GM19328 (cell line): Measurements from ENCODE around the gene DYNLT2B.
"Not testable (repeated sequence)": the region's sequence is repeated elsewhere in the genome, so short reads cannot be mapped to it uniquely, and the experiment has no call there.

Experiments used
- ATAC-seq: cut with Tn5 transposase; IDR thresholded peaks from one replicate; pipeline ENCODE4 v1.9.1; 2021; ENCODE audit warnings: mild to moderate bottlenecking, moderate library complexity; ENCODE audit not compliant: unreplicated experiment

Gene DYNLT2B

DNA sequence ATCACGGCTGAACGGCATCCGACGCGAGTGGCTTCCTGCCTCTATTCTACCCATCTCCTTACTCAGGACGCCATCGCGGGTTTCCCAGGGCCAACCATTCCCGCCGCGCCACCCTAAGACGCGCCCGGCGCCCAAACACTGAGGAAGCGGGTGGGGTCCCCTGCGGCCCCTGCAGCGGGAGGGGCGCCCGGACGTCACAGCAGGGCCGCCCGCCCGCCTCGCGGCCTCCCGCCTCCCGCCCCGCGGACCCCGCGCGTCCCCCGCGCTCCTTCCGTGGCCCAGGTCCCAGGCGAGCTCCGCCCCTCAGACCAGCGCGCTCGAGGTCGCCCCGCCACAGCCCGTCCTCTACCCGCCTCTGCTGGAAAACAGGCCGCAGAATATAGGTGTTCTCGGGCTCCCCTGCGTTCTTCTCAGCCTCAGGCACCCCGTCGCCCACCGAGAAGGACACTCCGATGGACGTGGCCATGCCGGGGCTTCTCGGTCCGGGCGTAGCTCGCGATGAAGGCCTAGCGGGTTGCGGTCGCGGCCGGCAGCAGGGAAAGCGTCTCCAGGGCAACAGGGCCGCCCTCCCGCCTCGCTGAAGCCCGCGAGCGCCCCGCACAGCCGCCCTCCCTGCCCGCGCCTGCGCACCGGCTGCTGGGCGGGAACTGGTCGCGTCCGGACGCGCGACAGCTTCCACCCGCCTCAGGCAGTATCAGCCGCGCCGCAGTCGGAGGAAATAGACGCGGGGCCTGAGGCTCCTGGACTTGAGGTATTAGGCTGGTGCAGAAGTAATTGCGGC, at the start of gene DYNLT2B:
TSS of gene DYNLT2B (minus strand) at position 554 of the 781 bp plus-strand sequence. CDS start at position 466, 88 bp downstream.
- peak; percentile 82 for ATAC-seq

- ATAC-seq, result no peak
Observed at GRCh38 chr3:196365736-196366135, 47.7 kb upstream of the DYNLT2B start.

DNA sequence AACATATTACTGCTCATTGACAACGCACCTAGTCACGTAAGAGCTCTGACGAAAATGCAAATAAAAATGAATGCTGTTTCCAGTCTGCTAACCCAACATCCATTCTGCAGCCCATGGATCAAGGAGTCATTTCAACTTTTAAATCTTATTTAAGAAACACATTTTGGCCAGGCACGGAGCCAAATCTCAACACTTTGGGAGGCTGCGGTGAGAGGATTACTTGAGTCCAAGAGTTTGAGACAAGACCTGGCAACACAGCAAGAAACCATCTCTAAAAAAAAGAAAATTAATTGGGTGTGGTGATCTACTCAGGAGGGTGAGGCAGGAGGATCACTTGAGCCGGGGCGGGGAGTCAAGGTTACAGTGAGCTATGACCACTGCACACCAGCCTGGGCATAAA, 42.5 kb upstream of the DYNLT2B start:
- ATAC-seq, result no peak

GRCh38 chr3:196358540-196358939, 40.5 kb upstream of the DYNLT2B start:
- not testable (repeated sequence) for ATAC-seq

DNA sequence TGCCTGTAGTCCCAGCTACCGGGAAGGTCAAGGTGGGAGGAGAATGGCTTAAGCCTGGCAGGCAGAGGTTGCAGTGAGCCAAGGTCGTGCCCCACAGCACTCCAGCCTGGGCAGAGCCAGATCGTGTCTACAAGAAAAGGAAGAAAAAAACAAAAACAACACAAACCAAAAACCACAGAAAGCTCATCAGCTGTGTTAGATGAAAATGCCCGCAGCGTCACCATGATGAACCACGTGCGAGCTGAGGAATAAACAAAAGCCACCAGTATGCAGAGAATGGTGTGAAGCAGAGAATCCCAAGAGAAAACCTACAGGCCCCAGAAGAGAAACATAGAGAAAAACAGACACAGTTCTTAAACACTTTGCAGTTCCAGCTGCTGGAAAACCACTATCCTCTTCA, 39.9 kb upstream of the DYNLT2B start:
- no peak for ATAC-seq

DNA sequence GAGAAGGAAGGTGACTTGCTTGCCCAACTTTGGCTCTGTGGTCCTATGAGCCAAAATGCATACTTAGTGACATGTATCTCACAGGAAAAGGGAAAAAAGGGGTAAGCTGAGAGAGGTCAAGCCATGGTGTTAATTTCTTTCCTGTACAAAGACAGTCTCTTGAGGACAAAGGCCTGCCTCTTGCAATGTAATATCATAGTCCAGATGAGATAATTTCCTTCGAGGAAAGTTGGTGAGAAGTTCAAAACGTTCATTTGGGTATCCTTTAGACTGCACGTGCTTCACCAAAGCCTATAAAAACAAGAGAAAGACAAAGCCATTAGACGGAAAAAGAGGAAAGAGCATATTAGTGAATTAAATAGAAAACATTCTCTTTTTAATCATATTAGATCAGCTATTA, 38.5 kb upstream of the DYNLT2B start:
- ATAC-seq, result no peak

DNA sequence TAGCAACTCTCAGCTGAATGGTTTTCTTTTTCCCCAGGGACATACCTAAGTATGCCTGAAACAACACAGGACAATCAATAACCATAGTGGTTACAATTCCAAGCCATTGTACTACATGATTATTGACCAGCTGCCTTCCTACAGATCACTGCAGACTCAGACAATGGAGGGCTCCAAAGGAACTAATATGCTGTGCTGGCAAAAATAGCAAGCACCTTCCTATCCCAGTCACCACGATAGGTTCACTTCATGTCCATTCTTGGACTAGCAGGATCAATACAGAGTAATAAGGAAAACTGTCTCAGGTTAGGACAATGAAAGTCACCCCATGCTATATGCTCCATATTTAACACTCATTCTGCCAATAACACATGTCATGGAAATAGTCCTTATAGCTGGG, 37.6 kb upstream of the DYNLT2B start:
- no peak for ATAC-seq

DNA sequence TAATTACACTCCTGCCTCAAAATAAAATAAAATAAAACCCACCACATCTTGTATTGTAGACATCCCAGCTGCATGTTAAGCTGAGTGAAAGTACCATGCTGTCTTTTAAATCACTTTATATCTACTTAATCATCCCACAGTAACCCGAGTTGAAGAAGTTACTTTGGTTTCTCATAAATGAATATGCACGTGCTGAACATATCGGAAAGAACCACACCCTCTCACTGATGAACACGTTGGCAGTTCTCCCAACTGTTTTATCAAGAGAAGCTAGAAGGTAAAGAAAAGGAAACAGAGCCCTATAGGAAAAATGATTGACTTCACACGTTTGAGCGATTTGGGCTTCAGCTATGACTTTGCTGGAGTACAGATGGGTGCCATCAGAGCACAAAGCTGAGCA, 36.1 kb upstream of the DYNLT2B start:
- no peak for ATAC-seq

- ATAC-seq, result no peak
Observed at GRCh38 chr3:196351541-196351940, 33.5 kb upstream of the DYNLT2B start.

- ATAC-seq, result no peak
Observed at GRCh38 chr3:196350067-196350466, 32.0 kb upstream of the DYNLT2B start.

- no peak for ATAC-seq
Observed at GRCh38 chr3:196348698-196349097, 30.7 kb upstream of the DYNLT2B start.

GRCh38 chr3:196344663-196345062, 26.6 kb upstream of the DYNLT2B start:
- no peak for ATAC-seq

DNA sequence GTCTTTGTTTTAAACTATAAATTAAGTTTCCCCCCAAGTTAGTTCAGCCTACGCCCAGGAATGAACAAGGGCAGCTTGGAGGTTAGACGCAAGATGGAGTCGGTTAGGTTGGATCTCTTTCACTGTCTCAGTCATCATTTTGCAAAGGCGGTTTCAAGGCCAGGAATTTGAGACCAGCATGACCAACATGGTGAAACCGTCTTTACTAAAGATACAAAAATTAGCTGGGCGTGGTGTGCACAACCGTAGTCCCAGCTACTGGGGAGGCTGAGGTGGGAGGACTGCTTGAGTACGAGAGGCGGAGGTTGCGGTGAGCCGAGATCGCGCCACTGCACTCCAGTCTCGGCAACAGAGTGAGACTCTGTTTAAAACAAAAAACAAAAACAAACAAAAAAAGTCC, 25.9 kb upstream of the DYNLT2B start:
- not testable (repeated sequence) for ATAC-seq

DNA sequence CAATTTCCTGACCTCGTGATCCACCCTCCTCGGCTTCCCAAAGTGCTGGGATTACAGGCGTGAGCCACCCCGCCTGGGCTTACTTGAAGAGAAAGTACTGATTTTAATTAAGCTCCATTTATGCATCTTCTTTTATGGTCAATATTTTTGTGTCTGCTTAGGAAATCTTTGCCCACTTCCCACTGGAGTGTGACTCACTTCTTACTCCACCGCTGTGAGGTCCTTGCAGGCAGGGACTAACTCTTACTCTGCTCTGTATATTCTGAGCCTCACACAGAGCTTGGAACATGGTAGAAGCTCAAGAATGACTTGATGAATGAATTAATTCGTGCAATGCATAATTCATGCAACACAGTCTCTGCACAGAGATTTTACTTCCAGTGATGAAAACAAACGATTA, 23.1 kb upstream of the DYNLT2B start:
- ATAC-seq, result no peak

- no peak for ATAC-seq
Observed at GRCh38 chr3:196340466-196340865, 22.4 kb upstream of the DYNLT2B start.

- ATAC-seq, result no peak
Observed at GRCh38 chr3:196339493-196340254, 21.6 kb upstream of the DYNLT2B start.

DNA sequence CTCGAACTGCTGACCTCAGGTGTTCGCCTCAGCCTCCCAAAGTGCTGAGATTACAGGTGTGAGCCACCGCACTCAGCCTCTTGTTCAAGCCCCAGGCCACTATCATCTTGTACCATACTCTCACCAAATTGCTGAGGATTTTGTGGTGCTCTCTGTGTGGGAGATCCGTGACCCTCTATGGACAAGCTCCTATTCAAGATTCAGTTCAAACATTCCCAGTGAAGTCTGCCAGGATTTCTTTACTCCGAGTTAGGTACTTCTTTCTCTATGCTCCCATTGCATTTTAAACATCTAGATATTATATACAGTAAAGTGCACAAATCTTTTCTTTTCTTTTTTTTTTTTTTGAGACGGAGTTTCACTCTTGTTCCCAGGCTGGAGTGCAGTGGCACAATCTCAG, 21.0 kb upstream of the DYNLT2B start:
- no peak for ATAC-seq

DNA sequence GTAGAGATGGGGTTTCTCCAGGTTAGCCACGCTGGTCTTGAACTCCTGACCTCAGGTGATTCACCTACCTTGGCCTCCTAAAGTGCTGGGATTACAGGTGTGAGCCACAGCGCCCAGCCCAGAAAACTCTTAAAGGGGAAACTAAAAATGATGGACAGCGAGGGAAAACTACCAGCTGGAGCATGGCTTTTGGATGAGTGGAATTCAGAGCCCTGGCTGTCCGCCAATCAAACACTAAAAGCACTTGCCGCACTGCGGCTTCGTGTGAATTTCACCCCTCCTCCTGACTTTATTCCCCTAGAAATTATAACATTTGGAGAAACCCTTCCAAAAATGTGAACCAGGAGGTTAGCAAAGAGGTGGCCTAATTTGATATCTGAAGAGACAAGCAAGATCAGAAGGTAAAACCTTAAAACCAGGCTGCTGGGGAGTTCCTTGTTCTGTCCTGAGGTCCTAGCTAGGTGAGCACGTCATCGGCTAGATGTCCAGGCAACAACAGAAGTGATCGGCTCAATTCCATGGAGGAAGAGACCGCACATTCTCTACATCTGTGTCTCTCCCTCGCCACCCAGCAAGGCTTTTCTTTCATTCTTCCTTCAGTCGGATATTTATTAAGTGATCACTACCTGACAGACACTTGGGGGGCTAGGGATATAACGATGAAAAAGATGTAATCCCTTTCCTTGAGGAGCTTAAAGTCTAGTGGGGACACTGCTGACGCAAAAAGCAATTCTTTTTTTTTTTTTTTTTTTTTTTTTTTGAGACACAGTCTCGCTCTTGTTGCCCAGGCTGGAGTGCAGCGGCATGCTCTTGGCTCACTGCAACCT, 18.5 kb upstream of the DYNLT2B start:
- ATAC-seq, result no peak

DNA sequence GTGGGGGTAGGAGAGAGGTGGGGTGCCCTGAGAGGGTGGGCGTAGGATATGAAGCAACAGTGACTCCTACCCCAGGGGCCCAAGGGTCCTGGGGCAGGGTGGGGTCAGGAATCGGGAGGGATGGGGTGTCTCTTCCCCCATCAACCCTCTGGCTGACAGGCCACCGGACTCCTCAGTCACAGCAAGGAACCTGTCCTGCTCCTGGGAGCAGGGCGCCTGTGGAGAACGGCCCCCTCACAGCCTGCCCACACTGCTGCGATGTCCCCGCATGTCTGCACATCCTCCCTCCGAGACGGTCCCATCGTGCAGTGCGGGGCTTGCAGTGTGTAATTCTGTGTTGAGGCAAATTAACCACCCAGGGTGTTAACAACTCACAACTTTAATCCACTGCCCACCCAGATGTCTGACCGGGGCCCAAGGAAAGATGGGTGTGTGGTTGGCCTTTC, 17.5 kb upstream of the DYNLT2B start:
- no peak for ATAC-seq

DNA sequence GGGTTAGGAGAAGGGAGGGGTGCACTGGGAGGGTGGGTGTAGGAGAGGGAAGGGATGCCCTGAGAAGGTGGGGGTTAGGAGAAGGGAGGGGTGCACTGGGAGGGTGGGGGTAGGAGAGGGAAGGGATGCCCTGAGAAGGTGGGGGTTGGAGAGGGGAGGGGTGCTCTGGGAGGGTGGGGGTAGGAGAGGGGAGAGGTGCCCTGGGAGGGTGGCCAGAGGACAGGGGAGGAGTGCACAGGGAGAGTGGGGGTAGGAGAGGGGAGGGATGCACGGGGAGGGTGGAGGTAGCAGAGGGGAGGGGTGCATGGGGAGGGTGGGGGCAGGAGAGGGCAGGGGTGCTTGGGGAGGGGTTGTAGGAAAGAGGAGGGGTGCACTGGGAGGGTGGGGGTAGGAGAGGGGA, 16.9 kb upstream of the DYNLT2B start:
- ATAC-seq, result no peak

DNA sequence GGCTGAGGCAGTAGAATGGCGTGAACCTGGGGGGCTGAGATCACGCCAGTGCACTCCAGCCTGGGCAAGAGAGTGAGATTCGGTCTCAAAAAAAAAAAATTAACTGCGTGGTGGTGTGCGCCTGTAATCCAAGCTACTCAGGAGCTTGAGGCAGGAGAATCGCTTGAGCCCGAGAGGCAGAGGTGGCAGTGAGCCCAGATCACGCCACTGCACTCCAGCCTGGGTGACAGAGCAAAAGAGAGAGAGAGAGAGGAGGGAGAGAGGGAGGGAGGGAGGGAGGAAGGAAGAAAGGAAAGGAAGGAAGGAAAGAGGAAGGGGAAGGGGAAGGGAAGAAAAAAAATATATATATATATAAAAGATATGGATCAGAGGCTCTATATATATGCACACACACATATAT, 14.1 kb upstream of the DYNLT2B start:
- ATAC-seq, result no peak
